ENCODE data around the gene MRRF.

Gene MRRF

DNA sequence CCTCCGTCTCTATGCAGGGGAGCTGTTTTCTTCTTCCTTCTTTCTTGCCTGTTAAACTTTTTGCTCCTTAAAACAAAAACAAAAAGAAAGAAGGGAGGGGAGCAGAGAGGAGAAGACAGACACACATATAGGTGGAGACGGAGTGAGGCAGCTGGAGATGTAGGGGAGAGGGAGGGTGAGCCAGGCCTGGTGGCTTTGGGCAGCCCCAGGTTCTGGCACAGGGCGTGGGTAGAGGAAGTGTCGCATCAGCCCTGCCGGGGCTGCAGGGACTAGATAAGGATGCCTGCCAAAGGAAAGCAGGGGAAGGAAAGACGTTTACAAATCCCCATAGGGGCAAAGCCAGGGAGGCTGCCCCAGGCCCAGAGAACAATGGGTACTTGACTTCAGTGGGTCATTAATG lies 67.4 kb downstream of the MRRF start:
- DNase-seq (ENCODE audit: low read depth in 2 of 2), result no peak

- no peak for DNase-seq (ENCODE audit: low read depth in 2 of 2)
These were observed 68.0 kb downstream of the MRRF start for GRCh38 chr9:122332644-122333043.

DNA sequence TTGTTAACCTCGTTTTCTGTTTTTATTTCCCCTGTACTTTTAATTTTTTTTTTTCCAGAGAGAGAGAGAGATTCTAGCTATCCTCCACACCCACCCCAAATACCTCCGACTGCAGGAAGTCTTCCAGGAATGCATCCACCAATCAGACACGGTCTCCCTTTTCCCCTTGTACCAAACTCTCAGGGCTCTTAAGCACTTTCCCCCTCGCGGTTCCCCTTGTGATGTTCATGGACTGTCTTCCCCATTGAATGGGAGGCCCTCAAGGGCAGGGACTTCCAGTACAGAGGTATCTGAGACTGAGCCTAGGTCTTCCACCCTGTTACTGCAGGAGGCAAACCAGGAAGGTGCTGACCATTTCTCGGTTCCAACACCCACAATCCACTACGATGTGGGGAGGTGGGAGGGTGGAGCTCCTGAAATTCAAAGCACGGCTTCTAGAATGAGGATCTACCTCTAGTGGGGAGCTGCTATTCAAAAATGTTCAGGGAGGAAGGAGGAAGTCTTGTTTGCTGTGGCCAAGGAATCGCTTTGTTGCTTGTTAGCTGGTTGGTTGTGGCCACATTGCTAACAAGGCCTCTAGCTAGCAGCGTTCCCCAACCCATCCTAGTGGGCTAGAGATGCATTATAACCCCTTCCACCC lies 68.6 kb downstream of the MRRF start:
- DNase-seq (ENCODE audit: low read depth in 2 of 2), result no peak

DNA sequence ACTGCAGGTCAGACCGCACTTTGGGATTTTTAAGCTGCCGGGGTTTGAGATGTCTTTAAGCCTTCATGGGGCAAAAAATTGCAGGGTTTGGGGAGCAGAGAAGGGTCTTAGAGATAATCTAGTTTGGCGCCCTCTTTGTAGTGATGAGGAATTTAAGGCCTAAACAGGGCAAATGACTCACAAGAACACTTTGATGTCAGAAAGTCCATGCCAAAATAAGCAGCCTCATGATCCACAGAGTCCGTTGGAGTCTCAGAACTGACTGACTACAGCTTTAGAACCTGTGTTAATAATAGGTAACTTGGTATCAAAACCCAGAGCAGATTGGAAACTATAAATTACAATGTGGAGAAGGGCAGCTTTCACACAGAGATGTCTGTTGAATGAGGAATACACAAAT lies 70.2 kb downstream of the MRRF start:
- no peak for DNase-seq (ENCODE audit: low read depth in 2 of 2)

GRCh38 chr9:122336189-122336588 lies 71.5 kb downstream of the MRRF start:
- DNase-seq (ENCODE audit: low read depth in 2 of 2), result no peak

- DNase-seq (ENCODE audit: low read depth in 2 of 2), result no peak
These were observed 72.3 kb downstream of the MRRF start for GRCh38 chr9:122336866-122337555.

DNA sequence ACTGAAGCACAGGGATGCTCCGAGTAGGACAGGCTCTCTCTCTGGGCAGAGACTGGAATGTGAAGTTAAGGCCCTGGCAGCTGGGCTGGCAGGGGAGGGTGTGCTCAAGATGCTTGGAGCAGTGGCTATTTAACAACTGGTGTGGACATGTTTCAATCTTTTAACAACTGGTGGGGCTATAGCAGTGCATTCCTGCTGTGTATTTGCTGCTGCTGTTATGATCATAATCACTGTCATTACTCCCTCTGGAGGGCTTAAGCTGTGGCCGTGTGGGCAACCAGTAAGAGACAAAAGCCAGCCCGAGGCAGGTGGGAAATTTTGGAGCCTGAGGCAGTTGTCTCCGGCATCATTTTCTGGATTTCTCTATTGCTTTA lies 72.9 kb downstream of the MRRF start:
- no peak for DNase-seq (ENCODE audit: low read depth in 2 of 2)

DNA sequence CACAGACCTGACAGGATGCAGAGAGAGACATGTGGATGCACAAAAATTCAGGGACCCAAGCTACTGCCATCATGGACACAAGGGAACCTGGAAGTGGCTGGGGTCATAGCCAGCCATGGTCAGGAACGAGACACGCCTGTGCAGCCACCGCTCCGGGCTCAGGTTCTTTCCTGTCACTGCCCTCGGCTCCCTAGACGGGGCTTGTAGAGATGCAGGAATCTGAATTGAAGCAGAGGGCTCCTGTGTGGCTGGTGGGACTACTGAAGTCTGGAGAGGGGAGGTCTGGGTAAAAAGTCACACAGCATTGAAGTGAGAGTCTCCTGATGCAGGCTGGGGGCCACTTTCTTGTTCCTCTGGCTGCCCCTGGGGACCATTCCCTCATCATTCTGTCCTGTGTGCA lies 73.9 kb downstream of the MRRF start:
- no peak for DNase-seq (ENCODE audit: low read depth in 2 of 2)

DNA sequence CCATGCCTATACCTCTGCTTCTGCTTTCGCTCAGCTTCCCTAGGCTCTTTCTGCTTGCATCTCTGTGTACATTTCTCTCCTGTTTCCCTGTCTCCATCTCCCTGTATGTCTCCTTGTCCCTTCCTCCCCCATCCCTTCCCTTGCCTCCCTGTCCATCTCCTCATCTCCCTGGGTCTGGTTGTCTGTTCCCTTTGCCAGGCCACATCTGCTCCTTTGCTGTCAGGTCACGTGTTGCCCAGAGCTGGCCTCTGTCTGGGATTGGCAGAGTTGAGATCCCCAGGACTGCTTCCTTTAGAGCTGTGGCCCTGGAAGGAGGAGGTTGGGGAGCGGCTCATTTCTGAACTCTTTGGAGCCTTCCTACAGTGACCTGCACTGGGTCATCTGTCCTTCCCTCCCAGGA lies 74.3 kb downstream of the MRRF start:
- no peak for DNase-seq (ENCODE audit: low read depth in 2 of 2)

DNA sequence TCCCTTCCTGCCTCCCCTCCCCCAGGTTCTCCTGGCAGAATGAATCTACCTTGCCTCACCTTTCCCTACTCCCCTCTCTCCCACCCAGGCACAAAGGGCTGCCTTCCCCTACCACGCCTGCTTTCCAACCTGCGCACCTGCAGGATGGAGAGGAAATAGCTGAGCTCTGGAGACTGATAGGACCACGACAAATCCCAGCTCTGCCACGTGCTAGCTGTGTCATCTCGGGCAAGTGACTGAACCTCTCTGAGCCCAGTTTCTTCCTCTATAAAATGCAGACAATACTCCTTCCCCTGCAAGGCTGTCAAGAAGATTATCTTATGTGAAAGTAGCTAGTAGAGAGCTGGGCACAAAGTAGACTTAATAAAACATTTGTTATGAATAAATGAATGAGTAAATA lies 74.9 kb downstream of the MRRF start:
- no peak for DNase-seq (ENCODE audit: low read depth in 2 of 2)

DNA sequence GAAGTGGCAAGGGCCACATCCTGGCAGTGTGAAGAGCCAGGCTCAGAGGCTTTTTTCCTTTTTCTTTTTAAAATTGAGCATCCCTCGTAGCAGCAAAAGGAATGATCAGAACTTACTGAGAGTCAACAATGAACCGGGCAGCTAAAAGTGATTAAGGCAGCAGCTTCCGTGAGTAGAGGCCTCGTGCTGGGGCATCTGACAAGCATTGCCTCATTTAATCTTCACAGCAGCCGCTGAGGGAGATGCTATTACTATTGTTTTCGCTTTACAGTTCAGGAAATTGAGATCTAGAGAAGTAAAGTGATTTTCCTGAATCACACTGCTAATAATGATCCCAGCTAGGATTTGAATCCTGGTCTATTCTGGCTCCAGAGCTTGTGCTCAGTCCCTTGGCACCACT lies 75.5 kb downstream of the MRRF start:
- DNase-seq (ENCODE audit: low read depth in 2 of 2), result no peak

GRCh38 chr9:122342323-122343050 lies 77.8 kb downstream of the MRRF start:
- DNase-seq (ENCODE audit: low read depth in 2 of 2), result no peak

- no peak for DNase-seq (ENCODE audit: low read depth in 2 of 2)
These were observed 82.0 kb downstream of the MRRF start for GRCh38 chr9:122346478-122347347.

DNA sequence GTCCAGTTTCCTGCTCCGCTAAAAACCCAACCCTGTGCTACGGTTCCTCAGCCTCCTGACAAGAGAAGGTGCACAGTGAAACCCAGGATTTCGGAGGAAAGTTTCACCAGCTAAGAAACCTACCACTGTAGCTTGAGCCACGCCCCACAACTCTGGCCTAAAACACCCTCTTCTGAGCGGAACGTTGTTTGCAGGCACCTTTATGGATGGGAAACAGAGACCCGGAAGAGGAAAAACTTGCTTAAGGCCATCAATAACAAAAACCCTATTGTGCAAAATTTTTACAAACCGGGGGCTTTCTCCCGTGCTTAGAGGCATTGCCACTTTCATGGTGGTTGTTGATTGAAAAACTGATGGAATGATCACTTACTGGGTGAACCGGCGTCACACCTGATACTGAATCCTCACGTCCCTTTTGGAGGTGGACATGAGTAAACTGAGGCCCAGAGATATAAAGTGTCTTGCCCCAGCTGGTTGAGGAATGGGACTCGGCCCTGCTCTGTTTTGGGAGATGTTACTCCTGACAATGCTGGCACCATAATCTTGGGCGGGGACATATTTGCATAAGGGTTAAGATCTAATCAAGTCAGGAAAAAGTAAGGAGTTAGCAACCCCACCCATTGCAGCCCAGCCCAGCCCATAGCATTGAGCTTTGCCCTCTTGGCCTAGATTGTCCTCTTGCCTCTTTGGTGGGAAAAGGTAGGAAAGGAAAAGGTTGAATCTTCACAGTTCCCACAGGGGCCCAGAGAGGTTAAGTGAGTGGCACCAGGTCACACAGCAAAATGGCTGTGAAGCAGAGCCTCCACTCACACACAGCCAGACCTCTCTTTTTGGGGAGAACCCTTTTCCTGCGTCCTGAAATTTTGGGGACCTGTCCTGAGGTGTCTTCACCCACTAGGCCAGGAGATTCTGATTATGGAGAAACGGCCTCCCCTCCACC lies 82.9 kb downstream of the MRRF start:
- no peak for DNase-seq (ENCODE audit: low read depth in 2 of 2)

DNA sequence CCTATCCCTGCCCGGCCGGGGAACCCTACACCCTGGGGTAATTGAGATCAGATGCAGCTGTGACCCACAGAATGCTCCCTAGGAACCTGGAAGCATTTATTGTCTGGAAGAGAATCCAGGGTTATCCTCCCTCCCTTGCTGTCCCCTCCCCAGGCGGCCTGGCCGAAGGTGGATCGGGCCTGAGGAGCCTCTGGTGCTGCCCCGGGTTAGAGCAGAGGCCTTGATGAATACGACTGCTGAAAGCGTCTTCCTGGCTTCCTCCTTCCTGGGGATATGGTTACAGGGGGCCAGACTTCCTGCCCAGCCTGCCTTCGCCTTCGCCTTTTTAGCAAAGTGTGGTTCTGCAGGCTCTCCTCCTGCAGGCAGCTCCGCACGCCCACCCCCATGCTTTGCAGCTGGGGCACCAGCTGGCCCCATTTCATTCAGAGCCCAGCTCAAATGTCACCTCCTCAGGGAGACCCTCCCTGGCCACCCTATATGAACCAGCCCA lies 83.7 kb downstream of the MRRF start:
- DNase-seq (ENCODE audit: low read depth in 2 of 2), result no peak

DNA sequence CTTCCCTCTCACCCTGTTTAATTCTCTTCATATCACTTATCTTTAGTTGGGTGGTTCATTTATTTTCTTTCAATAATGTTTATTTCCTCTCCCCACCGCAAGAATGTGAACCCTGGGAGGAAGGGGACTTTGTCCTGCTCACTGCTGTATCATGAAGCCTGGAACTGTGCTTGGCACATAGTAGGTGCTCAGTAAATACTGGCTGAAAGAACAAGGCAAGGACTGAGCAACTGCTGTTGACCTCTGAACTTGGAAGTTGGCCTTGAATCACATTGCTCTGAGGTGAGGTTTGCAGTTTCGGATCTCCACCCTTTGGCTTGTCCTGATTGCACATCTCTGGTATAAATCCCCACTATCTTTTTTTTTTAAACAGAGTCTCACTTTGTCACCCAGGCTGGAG lies 84.1 kb downstream of the MRRF start:
- DNase-seq (ENCODE audit: low read depth in 2 of 2), result no peak

- DNase-seq (ENCODE audit: low read depth in 2 of 2), result no peak
These were observed 84.5 kb downstream of the MRRF start for GRCh38 chr9:122349201-122349600.

- peak; percentile 41 to 64 for DNase-seq (ENCODE audit: low read depth in 2 of 2)
These were observed 86.1 kb downstream of the MRRF start for GRCh38 chr9:122350577-122351355.

- DNase-seq (ENCODE audit: low read depth in 2 of 2), result no peak
These were observed 90.0 kb downstream of the MRRF start for GRCh38 chr9:122354536-122355199.

All from stimulated activated CD4-positive, alpha-beta T cell treated with anti-CD3 and anti-CD28 coated beads, Interleukin-15, amount 100 ng/mL, for 48 hours (primary cell).